H1 (cell line): ENCODE data around the gene STX16.

Source experiments
- BRCA1 ChIP-seq: IDR thresholded peaks from 2 replicates; pipeline ENCODE4 v1.6.1; 2012; ENCODE audit warnings: low read depth, low read length, improper control_type of control experiment
- CTCF ChIP-seq, 3 experiments: IDR thresholded peaks; 1 replicate in 2 of 3; 2 replicates in 1 of 3; pipeline versions ENCODE4 v1.5.1 to v1.6.1; 2011; ENCODE audit warnings: low read length in 3 of 3, mild to moderate bottlenecking in 3 of 3, inconsistent platforms in 2 of 3, low read depth in 1 of 3, moderate library complexity in 1 of 3; ENCODE audit not compliant: insufficient read depth in 1 of 3; ENCODE audit errors: control extremely low read depth in 1 of 3
- GABPA ChIP-seq: IDR thresholded peaks from 2 replicates; pipeline ENCODE4 v1.6.1; 2011; ENCODE audit warnings: mild to moderate bottlenecking, low read length, moderate library complexity, borderline replicate concordance; ENCODE audit not compliant: insufficient read depth
- SIRT6 ChIP-seq: IDR thresholded peaks from one replicate; pipeline ENCODE4 v1.7.1; 2012; ENCODE audit warnings: low read length, inconsistent platforms
- TAF1 ChIP-seq: IDR thresholded peaks from 2 replicates; pipeline ENCODE4 v1.6.1; 2011; ENCODE audit warnings: mild to moderate bottlenecking, low read depth, low read length
- TEAD4 ChIP-seq: IDR thresholded peaks from 2 replicates; pipeline ENCODE4 v1.6.1; 2012; ENCODE audit warnings: low read depth, low read length, inconsistent platforms, mixed read lengths

DNA sequence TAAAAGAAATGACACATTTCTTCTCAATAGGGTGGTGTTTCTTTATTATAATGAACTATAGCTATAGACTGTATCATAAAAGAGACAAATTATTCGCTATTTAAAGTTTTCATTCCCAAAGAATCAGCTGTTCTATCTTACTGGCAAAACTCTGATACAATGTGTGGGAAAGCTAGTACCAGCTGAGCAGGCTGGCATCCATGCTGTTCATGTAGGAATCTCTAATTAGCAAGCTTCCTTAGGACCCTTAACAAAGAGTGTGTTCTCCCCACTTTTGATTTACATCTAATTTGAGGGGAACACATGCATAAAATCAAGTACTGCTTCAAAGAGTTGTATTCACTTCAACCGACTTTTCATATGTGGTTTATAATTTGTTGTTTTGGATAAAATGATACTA, 13.2 kb downstream of the STX16 start:
- TF ChIP-seq SIRT6 (no peak), CTCF (IDR thresholded peaks at IDR 0.05; ENCODE audit: control extremely low read depth in 1 of 3, insufficient read depth in 1 of 3, low read depth in 1 of 3, low read length in 3 of 3) (no peak), BRCA1 (no peak), TEAD4 (no peak), GABPA (no peak), TAF1 (no peak)
